GM12891 (cell line): ENCODE data around the gene TMEM14B.

ENCODE experiments used
- PAX5 ChIP-seq: IDR thresholded peaks from 2 replicates; pipeline ENCODE4 v1.6.1; 2011; ENCODE audit warnings: low read length, moderate library complexity, mild to moderate bottlenecking; ENCODE audit not compliant: insufficient read depth, severe bottlenecking
- POLR2A ChIP-seq: IDR thresholded peaks from 2 replicates; pipeline ENCODE4 v1.6.1; 2011; ENCODE audit warnings: low read depth, low read length, control low read depth
- POLR2AphosphoS5 ChIP-seq: IDR thresholded peaks from 2 replicates; pipeline ENCODE4 v1.6.1; 2011; ENCODE audit warnings: low read depth, low read length, control low read depth
- TAF1 ChIP-seq: IDR thresholded peaks from 2 replicates; pipeline ENCODE4 v1.6.1; 2011; ENCODE audit warnings: low read depth, low read length, control low read depth

- no peak for TF ChIP-seq POLR2AphosphoS5
- no peak for TF ChIP-seq TAF1
- no peak for TF ChIP-seq POLR2A
- no peak for TF ChIP-seq PAX5
Measured at GRCh38 chr6:10719964-10720264, 27.7 kb upstream of the TMEM14B start.
